Measurements from ENCODE around the gene STAT3. TPM values are rescaled to one million over a fixed set of nuclear protein-coding genes. Genes with fewer than 3 reads are reported as not detected.

Gene STAT3
- total and polyA plus RNA-seq, 2 of the 13 experiments (the other 11 are each of a cell fraction or from before 2014, with no cell fraction given) = 61.8 to 62.4 TPM

DNA sequence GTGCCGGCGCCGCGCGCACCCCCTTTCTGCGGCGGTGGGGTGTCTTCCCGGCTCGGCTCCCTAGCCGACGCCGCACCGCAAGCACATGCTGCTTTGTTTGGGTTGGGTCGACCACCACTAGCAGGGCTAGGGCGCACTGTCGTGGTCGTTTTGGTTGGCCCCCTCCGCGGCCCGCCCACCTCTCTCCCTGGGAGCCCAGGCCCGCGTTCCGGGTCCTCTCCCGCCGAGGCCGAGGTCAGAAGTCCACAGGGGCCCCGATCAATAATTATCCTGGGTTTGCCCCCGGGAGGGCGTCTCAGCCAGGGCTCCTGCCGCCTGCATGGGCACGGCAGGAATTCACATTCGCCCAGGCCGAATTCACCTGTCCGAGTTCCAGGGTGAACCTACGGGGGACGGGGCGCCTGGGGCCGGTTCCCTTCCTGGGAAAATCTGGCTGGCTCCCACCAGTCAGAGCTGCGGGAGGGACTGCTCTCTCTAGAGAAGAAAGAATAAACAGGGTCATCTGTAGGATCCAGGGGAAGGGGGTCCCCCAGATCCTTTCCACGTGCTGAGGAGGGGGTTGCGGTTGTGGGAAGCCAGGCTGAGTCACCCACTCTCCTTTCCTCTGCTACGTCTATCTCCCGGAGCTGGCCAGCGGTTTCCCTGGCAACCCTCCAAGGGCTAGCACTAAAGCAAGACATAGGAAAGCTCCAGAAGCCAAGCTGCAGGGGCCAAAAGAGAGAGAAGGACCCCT, 111.5 kb downstream of the STAT3 start (continued):
- TF ChIP-seq ZFP37 (CRISPR knock-in tag; IDR thresholded peaks at IDR 0.05; ENCODE audit: borderline replicate concordance) (peak; percentile 75; the same call in 1 of the 2 replicates), NFE2 (CRISPR knock-in tag; IDR thresholded peaks at IDR 0.05) (no peak), ZNF44 (CRISPR knock-in tag; IDR thresholded peaks at IDR 0.05) (peak; percentile 85; the same call in 1 of the 2 replicates), SP1 (IDR thresholded peaks at IDR 0.05) (no peak), SP1 (CRISPR knock-in tag; IDR thresholded peaks at IDR 0.05) (no peak), RAD51 (IDR thresholded peaks at IDR 0.05; ENCODE audit: borderline replicate concordance) (no peak), TCF7L2 (IDR thresholded peaks at IDR 0.05; ENCODE audit: low read depth, low read length) (no peak), TCF7 (IDR thresholded peaks at IDR 0.05; ENCODE audit: low read depth) (no peak), EEA1 (CRISPR knock-in tag; IDR thresholded peaks at IDR 0.05; ENCODE audit: borderline replicate concordance) (peak; percentile 75; the same call in 1 of the 2 replicates), HIVEP1 (CRISPR knock-in tag; IDR thresholded peaks at IDR 0.05) (peak; percentile 94), ZMYM2 (CRISPR knock-in tag; IDR thresholded peaks at IDR 0.05) (peak; percentile 63; the same call in 1 of the 2 replicates), MTF2 (CRISPR knock-in tag; IDR thresholded peaks at IDR 0.05; ENCODE audit: borderline replicate concordance) (peak; percentile 97; the same call in 1 of the 2 replicates), SIN3A (IDR thresholded peaks at IDR 0.05; ENCODE audit: borderline replicate concordance, low read depth, low read length) (no peak), ZSCAN9 (CRISPR knock-in tag; IDR thresholded peaks at IDR 0.05; ENCODE audit: borderline replicate concordance) (no peak; the same call in 1 of the 2 replicates), SNAPC2 (CRISPR knock-in tag; IDR thresholded peaks at IDR 0.05) (0 out of 2 replicates have a peak, but pooled peaks have one; percentile 15), ZNF761 (CRISPR knock-in tag; conservative IDR thresholded peaks at IDR 0.05) (peak; percentile 56; the same call in 1 of the 2 replicates), RELA (CRISPR knock-in tag; IDR thresholded peaks at IDR 0.05) (no peak), ZNF30 (CRISPR knock-in tag; IDR thresholded peaks at IDR 0.05) (no peak), FLYWCH1 (CRISPR knock-in tag; IDR thresholded peaks at IDR 0.05) (no peak), ZNF891 (CRISPR knock-in tag; IDR thresholded peaks at IDR 0.05) (peak; percentile 78; the same call in 1 of the 2 replicates), ELF4 (CRISPR knock-in tag; IDR thresholded peaks at IDR 0.05; ENCODE audit: borderline replicate concordance) (no peak)
- TF ChIP-seq, protein P1, sequence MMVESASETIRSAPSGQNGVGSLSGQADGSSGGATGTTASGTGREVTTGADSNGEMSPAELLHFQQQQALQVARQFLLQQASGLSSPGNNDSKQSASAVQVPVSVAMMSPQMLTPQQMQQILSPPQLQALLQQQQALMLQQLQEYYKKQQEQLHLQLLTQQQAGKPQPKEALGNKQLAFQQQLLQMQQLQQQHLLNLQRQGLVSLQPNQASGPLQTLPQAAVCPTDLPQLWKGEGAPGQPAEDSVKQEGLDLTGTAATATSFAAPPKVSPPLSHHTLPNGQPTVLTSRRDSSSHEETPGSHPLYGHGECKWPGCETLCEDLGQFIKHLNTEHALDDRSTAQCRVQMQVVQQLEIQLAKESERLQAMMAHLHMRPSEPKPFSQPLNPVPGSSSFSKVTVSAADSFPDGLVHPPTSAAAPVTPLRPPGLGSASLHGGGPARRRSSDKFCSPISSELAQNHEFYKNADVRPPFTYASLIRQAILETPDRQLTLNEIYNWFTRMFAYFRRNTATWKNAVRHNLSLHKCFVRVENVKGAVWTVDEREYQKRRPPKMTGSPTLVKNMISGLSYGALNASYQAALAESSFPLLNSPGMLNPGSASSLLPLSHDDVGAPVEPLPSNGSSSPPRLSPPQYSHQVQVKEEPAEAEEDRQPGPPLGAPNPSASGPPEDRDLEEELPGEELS (CRISPR knock-in tag; IDR thresholded peaks at IDR 0.05) = peak; percentile 64; the same call in 1 of the 2 replicates
- TF ChIP-seq, protein P2, sequence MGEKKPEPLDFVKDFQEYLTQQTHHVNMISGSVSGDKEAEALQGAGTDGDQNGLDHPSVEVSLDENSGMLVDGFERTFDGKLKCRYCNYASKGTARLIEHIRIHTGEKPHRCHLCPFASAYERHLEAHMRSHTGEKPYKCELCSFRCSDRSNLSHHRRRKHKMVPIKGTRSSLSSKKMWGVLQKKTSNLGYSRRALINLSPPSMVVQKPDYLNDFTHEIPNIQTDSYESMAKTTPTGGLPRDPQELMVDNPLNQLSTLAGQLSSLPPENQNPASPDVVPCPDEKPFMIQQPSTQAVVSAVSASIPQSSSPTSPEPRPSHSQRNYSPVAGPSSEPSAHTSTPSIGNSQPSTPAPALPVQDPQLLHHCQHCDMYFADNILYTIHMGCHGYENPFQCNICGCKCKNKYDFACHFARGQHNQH (CRISPR knock-in tag; IDR thresholded peaks at IDR 0.05) = peak; percentile 86
- TF ChIP-seq, protein P3, sequence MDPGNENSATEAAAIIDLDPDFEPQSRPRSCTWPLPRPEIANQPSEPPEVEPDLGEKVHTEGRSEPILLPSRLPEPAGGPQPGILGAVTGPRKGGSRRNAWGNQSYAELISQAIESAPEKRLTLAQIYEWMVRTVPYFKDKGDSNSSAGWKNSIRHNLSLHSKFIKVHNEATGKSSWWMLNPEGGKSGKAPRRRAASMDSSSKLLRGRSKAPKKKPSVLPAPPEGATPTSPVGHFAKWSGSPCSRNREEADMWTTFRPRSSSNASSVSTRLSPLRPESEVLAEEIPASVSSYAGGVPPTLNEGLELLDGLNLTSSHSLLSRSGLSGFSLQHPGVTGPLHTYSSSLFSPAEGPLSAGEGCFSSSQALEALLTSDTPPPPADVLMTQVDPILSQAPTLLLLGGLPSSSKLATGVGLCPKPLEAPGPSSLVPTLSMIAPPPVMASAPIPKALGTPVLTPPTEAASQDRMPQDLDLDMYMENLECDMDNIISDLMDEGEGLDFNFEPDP (CRISPR knock-in tag; conservative IDR thresholded peaks at IDR 0.05) = no peak
- TF ChIP-seq, protein P4, sequence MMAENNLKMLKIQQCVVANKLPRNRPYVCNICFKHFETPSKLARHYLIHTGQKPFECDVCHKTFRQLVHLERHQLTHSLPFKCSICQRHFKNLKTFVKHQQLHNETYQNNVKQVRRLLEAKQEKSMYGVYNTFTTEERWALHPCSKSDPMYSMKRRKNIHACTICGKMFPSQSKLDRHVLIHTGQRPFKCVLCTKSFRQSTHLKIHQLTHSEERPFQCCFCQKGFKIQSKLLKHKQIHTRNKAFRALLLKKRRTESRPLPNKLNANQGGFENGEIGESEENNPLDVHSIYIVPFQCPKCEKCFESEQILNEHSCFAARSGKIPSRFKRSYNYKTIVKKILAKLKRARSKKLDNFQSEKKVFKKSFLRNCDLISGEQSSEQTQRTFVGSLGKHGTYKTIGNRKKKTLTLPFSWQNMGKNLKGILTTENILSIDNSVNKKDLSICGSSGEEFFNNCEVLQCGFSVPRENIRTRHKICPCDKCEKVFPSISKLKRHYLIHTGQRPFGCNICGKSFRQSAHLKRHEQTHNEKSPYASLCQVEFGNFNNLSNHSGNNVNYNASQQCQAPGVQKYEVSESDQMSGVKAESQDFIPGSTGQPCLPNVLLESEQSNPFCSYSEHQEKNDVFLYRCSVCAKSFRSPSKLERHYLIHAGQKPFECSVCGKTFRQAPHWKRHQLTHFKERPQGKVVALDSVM (CRISPR knock-in tag; IDR thresholded peaks at IDR 0.05) = 0 out of 2 replicates have a peak, but pooled peaks have one; percentile 59
